ENCODE results near the gene NALCN. TPM values are rescaled to one million over a fixed set of nuclear protein-coding genes. Genes with fewer than 3 reads are reported as not detected.

The NALCN gene
- total RNA-seq, 3 donors from 2014 or later (not counting 1 experiment from before 2014, with no cell fraction given), result not detected

- 30% methylated on average over 3 of the region's 6 CpGs for WGBS (ENCODE audit: insufficient coverage)
- H3K9me3 ChIP-seq (ENCODE audit: control insufficient read depth, insufficient read depth, low read length), result no peaks in the 10 kb centered on the region
- Mint-ChIP-seq H3K4me3 (no peak overlapping the region), H3K9me3 (peaks cover 2 to 5% of the 10 kb centered on the region in 2 donors), H3K4me1 (no peaks in the 10 kb centered on the region), H3K27me3 (ENCODE audit: low read depth in 2 of 2) (no peaks in the 10 kb centered on the region), H3K27ac (no peak overlapping the region), H3K36me3 (no peaks in the 10 kb centered on the region)
- DNase-seq, result no peak
- no peaks in the 10 kb centered on the region for H3K27me3 ChIP-seq (ENCODE audit: control insufficient read depth, insufficient read depth, low read length)
- no peak overlapping the region for H3K27ac ChIP-seq (ENCODE audit: low read length)
- intact Hi-C loops (cut with micrococcal nuclease), result no loop called here
- H3K36me3 ChIP-seq (ENCODE audit: control insufficient read depth, insufficient read depth, low read length), result no peaks in the 10 kb centered on the region
- H3K4me1 ChIP-seq (ENCODE audit: control insufficient read depth, insufficient read depth, low read length), result no peaks in the 10 kb centered on the region
- TF ChIP-seq CTCF (IDR thresholded peaks at IDR 0.05), result no peak
- ATAC-seq, result no peak
- no peak overlapping the region for H3K4me3 ChIP-seq (ENCODE audit: low read length)
These were observed 8.3 kb upstream of the NALCN start for GRCh38 chr13:101424381-101425155.

DNA sequence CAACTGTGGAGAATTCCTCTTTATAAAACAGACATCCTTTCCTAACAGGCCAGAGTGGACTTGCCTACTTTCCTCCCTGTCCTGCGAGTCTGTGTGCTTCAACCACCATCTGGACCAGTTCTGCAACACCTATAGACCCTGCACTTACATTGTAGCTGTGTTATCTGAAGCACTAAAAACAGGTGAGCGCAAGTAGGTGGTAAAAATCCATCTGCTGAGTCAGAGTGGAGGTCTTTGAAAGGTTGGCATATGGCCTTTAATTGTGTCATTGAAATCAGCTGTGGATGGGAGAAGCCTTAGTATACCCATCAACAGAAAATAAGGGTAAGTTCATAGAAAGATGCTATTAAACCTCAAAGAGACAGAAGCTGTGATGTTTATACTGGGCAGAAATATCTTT, 7.6 kb upstream of the NALCN start:
- WGBS (ENCODE audit: insufficient coverage), result 82% methylated on average over 2 of the region's 2 CpGs
- H3K36me3 ChIP-seq (ENCODE audit: control insufficient read depth, insufficient read depth, low read length), result no peaks in the 10 kb centered on the region

GRCh38 chr13:101417501-101417900, 1.2 kb upstream of the NALCN start:
- no peak overlapping the region for H3K27ac Mint-ChIP-seq
- H3K27me3 Mint-ChIP-seq (ENCODE audit: low read depth in 2 of 2), result peaks cover 23 to 27% of the 10 kb centered on the region in 2 donors
- H3K4me3 Mint-ChIP-seq, result no peak overlapping the region
- intact Hi-C loops (cut with micrococcal nuclease), result no loop called here
- WGBS (ENCODE audit: insufficient coverage), result no CpG with 5 or more reads among the region's 5 CpGs
- no peaks in the 10 kb centered on the region for H3K36me3 Mint-ChIP-seq
- H3K4me1 Mint-ChIP-seq, result no peaks in the 10 kb centered on the region
- TF ChIP-seq CTCF (IDR thresholded peaks at IDR 0.05), result no peak
- Histone ChIP-seq H3K27me3 (ENCODE audit: control insufficient read depth, insufficient read depth, low read length) (peaks cover 14% of the 10 kb centered on the region), H3K27ac (ENCODE audit: low read length) (no peak overlapping the region), H3K4me3 (ENCODE audit: low read length) (no peak overlapping the region), H3K4me1 (ENCODE audit: control insufficient read depth, insufficient read depth, low read length) (no peaks in the 10 kb centered on the region), H3K9me3 (ENCODE audit: control insufficient read depth, insufficient read depth, low read length) (no peaks in the 10 kb centered on the region), H3K36me3 (ENCODE audit: control insufficient read depth, insufficient read depth, low read length) (no peaks in the 10 kb centered on the region)
- H3K9me3 Mint-ChIP-seq, result peaks cover 0 to 3% of the 10 kb centered on the region in 2 donors
- no peak for DNase-seq
- ATAC-seq, result no peak

More for the DNA sequence above, 7.6 kb upstream of the NALCN start:
- DNase-seq (no peak), ATAC-seq (no peak)
- Mint-ChIP-seq H3K4me1 (no peaks in the 10 kb centered on the region), H3K36me3 (no peaks in the 10 kb centered on the region), H3K27ac (no peak overlapping the region), H3K27me3 (ENCODE audit: low read depth in 2 of 2) (peaks cover 0 to 3% of the 10 kb centered on the region in 2 donors), H3K9me3 (peaks cover 2 to 5% of the 10 kb centered on the region in 2 donors), H3K4me3 (no peak overlapping the region)
- intact Hi-C loops (cut with micrococcal nuclease), result no loop called here
- TF ChIP-seq CTCF (IDR thresholded peaks at IDR 0.05), result no peak
- Histone ChIP-seq H3K27me3 (ENCODE audit: control insufficient read depth, insufficient read depth, low read length) (no peaks in the 10 kb centered on the region), H3K9me3 (ENCODE audit: control insufficient read depth, insufficient read depth, low read length) (no peaks in the 10 kb centered on the region), H3K4me3 (ENCODE audit: low read length) (no peak overlapping the region), H3K27ac (ENCODE audit: low read length) (no peak overlapping the region), H3K4me1 (ENCODE audit: control insufficient read depth, insufficient read depth, low read length) (no peaks in the 10 kb centered on the region)

DNA sequence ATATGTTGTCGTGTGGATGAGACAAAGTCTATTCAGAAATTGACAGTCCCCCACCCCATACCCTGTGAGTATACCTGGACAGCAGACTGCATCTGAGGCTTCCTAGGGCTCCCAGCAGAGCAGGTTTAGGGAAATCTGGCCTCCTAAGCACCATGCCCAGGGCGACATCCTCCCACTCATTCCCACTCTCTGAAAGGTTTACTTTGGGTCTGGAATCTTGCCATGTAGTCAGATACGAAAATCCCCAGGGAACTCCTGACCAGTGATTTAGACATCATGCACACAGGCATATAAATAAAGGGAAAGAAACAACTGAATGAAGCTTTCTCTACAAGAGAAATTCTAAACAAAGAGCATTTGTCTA, 717 bp upstream of the NALCN start:
- Mint-ChIP-seq H3K27ac (no peak overlapping the region), H3K36me3 (no peaks in the 10 kb centered on the region), H3K4me3 (no peak overlapping the region), H3K4me1 (no peaks in the 10 kb centered on the region), H3K27me3 (ENCODE audit: low read depth in 2 of 2) (peaks cover 25 to 27% of the 10 kb centered on the region in 2 donors), H3K9me3 (peaks cover 3% of the 10 kb centered on the region in 2 donors)
- Histone ChIP-seq H3K4me1 (ENCODE audit: control insufficient read depth, insufficient read depth, low read length) (no peaks in the 10 kb centered on the region), H3K36me3 (ENCODE audit: control insufficient read depth, insufficient read depth, low read length) (no peaks in the 10 kb centered on the region), H3K27me3 (ENCODE audit: control insufficient read depth, insufficient read depth, low read length) (peaks cover 14% of the 10 kb centered on the region), H3K27ac (ENCODE audit: low read length) (no peak overlapping the region), H3K4me3 (ENCODE audit: low read length) (no peak overlapping the region), H3K9me3 (ENCODE audit: control insufficient read depth, insufficient read depth, low read length) (no peaks in the 10 kb centered on the region)
- no peak for ATAC-seq
- TF ChIP-seq CTCF (IDR thresholded peaks at IDR 0.05), result no peak
- WGBS (ENCODE audit: insufficient coverage), result 54% methylated on average over 2 of the region's 3 CpGs
- DNase-seq, result no peak
- intact Hi-C loops (cut with micrococcal nuclease), result no loop called here

Measured in natural killer cell (primary cell).